GM19324 (cell line): ENCODE measurements around the gene ELFN1.

Source experiments
- ATAC-seq: cut with Tn5 transposase; IDR thresholded peaks from one replicate; pipeline ENCODE4 v1.9.1; 2021; ENCODE audit warnings: mild to moderate bottlenecking, moderate library complexity; ENCODE audit not compliant: unreplicated experiment, low FRiP score

ELFN1 gene

GRCh38 chr7:1693419-1693990 lies 23.4 kb downstream of the ELFN1 start:
- ATAC-seq = no peak

- no peak for ATAC-seq
These were observed 24.0 kb downstream of the ELFN1 start for GRCh38 chr7:1693991-1694524.

- no peak for ATAC-seq
These were observed 24.8 kb downstream of the ELFN1 start for GRCh38 chr7:1694611-1695511.

GRCh38 chr7:1695800-1696454 lies 25.9 kb downstream of the ELFN1 start:
- ATAC-seq = no peak

- ATAC-seq = no peak
These were observed 26.8 kb downstream of the ELFN1 start for GRCh38 chr7:1696671-1697498.

- ATAC-seq = no peak
These were observed 27.5 kb downstream of the ELFN1 start for GRCh38 chr7:1697499-1698125.

- no peak for ATAC-seq
These were observed 28.1 kb downstream of the ELFN1 start for GRCh38 chr7:1698201-1698600.

GRCh38 chr7:1698951-1699350 lies 28.9 kb downstream of the ELFN1 start:
- ATAC-seq = no peak

GRCh38 chr7:1700086-1700485 lies 30.0 kb downstream of the ELFN1 start:
- no peak for ATAC-seq

GRCh38 chr7:1700536-1701333 lies 30.7 kb downstream of the ELFN1 start:
- no peak for ATAC-seq

- no peak for ATAC-seq
These were observed 32.6 kb downstream of the ELFN1 start for GRCh38 chr7:1702652-1703051.

- ATAC-seq = no peak
These were observed 33.4 kb downstream of the ELFN1 start for GRCh38 chr7:1703441-1703840.

GRCh38 chr7:1703871-1704810 lies 34.1 kb downstream of the ELFN1 start:
- ATAC-seq = no peak

GRCh38 chr7:1704811-1705738 lies 35.0 kb downstream of the ELFN1 start:
- ATAC-seq = no peak

- no peak for ATAC-seq
These were observed 35.8 kb downstream of the ELFN1 start for GRCh38 chr7:1705856-1706255.

- no peak for ATAC-seq
These were observed 36.3 kb downstream of the ELFN1 start for GRCh38 chr7:1706381-1706720.
